Measurements from ENCODE around the gene PIGZ.

The PIGZ gene

DNA sequence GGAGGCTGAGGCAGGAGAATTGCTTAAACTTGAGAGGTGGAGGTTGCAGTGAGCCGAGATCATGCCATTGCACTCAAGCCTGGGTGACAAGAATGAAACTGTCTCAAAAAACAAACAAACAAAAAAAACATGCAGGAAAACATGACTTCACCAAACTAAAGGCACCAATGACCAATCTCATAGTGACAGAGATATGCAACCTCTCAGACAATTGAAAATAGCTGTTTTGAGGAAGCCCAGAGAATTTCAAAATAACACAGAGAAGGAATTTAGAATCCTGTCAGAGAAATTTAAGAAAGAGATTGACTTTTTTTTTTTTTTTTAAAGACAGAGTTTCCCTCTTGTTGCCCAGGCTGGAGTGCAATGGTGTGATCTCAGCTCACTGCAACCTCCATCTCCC lies 52.4 kb downstream of the PIGZ start:
- peaks cover 9% of the 10 kb centered on the region; the same call in 1 of the 2 replicates for H3K36me3 ChIP-seq (ENCODE audit: insufficient read depth, low read depth, low read length)
- no peak overlapping the region for H3K4me3 ChIP-seq (ENCODE audit: low read length)
- H3K9ac ChIP-seq (ENCODE audit: low read depth, low read length): no peak overlapping the region
- H3K27ac ChIP-seq (ENCODE audit: low read length): no peak overlapping the region
- H3K27me3 ChIP-seq (ENCODE audit: insufficient read depth, low read length): no peaks in the 10 kb centered on the region
- no peaks in the 10 kb centered on the region for H3K4me1 ChIP-seq (ENCODE audit: insufficient read depth, low read length)
- no peaks in the 10 kb centered on the region for H3K9me3 ChIP-seq (ENCODE audit: insufficient read depth, low read depth, low read length)

DNA sequence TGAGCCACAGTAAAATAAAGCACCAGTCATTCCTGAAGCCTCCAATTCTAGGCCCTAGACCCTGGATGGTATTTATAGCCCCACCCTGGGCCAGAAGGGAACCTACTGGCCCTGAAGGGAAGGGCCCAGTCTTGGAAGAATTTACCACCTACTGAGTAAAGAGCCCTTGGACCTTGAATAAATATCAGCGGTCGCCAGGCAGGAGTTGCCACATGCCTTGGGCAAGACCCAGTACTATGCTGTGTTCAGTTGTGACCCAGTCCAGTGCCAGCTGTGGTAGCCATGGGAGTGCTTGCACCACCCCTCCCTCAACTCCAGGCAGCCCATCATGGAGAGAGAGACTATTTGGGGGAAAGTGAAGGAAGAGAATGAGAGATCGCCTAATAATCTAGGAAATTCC lies 53.3 kb downstream of the PIGZ start:
- Histone ChIP-seq H3K27me3 (ENCODE audit: insufficient read depth, low read length) (no peaks in the 10 kb centered on the region), H3K9ac (ENCODE audit: low read depth, low read length) (no peak overlapping the region), H3K27ac (ENCODE audit: low read length) (no peak overlapping the region), H3K4me3 (ENCODE audit: low read length) (no peak overlapping the region), H3K4me1 (ENCODE audit: insufficient read depth, low read length) (no peaks in the 10 kb centered on the region), H3K36me3 (ENCODE audit: insufficient read depth, low read depth, low read length) (peaks cover 9% of the 10 kb centered on the region; the same call in 1 of the 2 replicates), H3K9me3 (ENCODE audit: insufficient read depth, low read depth, low read length) (no peaks in the 10 kb centered on the region)

DNA sequence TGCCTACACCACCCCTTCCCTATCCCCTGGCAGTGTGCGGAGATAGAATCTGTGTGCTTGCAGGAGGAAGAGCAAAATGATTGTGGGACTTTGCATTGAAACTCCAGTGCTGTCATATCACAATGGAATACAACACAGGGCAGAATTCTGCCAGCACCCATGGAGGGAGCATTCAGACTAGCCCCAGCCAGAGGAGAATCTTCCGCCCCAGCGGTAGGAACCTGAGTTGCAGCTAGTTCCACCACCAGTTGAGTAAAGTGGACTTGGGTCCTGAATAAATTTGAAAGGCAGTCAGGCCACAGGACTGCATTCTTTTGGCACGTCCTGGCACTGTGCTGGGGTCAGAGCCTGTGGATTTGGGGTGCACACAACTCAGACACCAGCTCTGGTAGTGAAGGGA lies 53.8 kb downstream of the PIGZ start:
- H3K9ac ChIP-seq (ENCODE audit: low read depth, low read length): no peak overlapping the region
- H3K27ac ChIP-seq (ENCODE audit: low read length): no peak overlapping the region
- no peaks in the 10 kb centered on the region for H3K27me3 ChIP-seq (ENCODE audit: insufficient read depth, low read length)
- H3K4me3 ChIP-seq (ENCODE audit: low read length): no peak overlapping the region
- H3K9me3 ChIP-seq (ENCODE audit: insufficient read depth, low read depth, low read length): no peaks in the 10 kb centered on the region
- peaks cover 9% of the 10 kb centered on the region; the same call in 1 of the 2 replicates for H3K36me3 ChIP-seq (ENCODE audit: insufficient read depth, low read depth, low read length)
- no peaks in the 10 kb centered on the region for H3K4me1 ChIP-seq (ENCODE audit: insufficient read depth, low read length)

DNA sequence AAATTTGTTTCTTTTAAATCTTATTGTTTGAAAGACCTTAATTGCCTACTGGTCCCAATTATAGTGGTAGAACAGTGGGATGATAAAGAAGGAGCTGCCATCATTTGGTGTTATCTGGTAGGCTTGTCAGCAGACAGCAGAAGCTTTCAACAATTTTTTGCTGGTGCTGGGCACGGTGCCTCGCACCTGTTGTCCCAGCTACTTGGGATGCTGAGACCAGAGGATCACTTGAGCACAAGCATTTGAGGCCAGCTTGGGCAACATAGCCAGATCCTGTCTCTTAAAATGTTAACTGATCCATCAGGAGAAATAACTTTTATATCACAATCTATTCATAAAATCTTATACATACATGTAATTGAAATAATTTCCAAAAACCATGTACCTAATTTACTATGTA lies 64.9 kb downstream of the PIGZ start:
- Histone ChIP-seq H3K27ac (ENCODE audit: low read length) (no peak overlapping the region), H3K4me1 (ENCODE audit: insufficient read depth, low read length) (no peaks in the 10 kb centered on the region), H3K9ac (ENCODE audit: low read depth, low read length) (no peak overlapping the region), H3K36me3 (ENCODE audit: insufficient read depth, low read depth, low read length) (peaks cover 74% of the 10 kb centered on the region), H3K4me3 (ENCODE audit: low read length) (no peak overlapping the region), H3K9me3 (ENCODE audit: insufficient read depth, low read depth, low read length) (no peaks in the 10 kb centered on the region), H3K27me3 (ENCODE audit: insufficient read depth, low read length) (no peaks in the 10 kb centered on the region)

DNA sequence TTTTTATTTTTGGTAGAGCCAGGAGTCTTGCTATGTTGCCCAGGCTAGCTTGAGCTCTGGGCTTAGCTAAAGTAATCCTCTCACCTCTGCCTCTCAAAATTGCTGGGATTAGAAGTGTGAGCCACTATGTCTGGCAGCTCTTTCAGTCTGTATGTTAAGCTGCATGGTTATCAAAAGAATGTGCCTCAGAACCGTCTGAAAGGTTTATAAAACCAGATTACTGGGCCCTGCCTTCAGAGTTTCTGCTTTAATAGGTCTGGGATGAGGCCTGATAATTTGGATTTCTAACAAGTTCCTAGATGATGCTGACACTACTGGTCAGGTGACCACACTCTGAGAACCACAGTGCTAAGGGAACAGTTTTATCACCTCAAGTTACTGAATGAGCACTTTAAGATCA lies 66.3 kb downstream of the PIGZ start:
- no peak overlapping the region for H3K27ac ChIP-seq (ENCODE audit: low read length)
- no peaks in the 10 kb centered on the region for H3K27me3 ChIP-seq (ENCODE audit: insufficient read depth, low read length)
- H3K9me3 ChIP-seq (ENCODE audit: insufficient read depth, low read depth, low read length): 0 out of 2 replicates have a peak, but pooled peaks cover 3% of the 10 kb centered on the region
- H3K4me1 ChIP-seq (ENCODE audit: insufficient read depth, low read length): no peaks in the 10 kb centered on the region
- no peak overlapping the region for H3K4me3 ChIP-seq (ENCODE audit: low read length)
- H3K9ac ChIP-seq (ENCODE audit: low read depth, low read length): no peak overlapping the region
- peaks cover 69% of the 10 kb centered on the region for H3K36me3 ChIP-seq (ENCODE audit: insufficient read depth, low read depth, low read length)

DNA sequence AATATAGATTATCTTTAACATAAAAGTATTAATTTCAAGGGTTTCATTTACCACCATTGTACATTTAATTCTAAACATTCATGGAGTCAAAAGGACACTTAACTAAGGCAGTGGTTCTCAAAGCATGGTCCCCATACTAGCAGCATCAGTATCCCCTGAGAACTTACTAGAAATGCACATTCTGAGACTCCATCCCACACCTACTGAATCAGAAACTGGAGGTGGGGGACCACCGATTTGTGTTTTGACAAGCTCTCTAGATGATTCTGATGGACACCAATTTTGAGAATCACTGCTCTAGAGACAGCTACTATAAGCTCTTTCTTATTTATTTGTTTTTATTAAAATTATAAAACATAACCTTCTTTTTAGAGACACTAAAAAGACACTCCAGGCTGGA lies 66.9 kb downstream of the PIGZ start:
- Histone ChIP-seq H3K9ac (ENCODE audit: low read depth, low read length) (no peak overlapping the region), H3K36me3 (ENCODE audit: insufficient read depth, low read depth, low read length) (peaks cover 69% of the 10 kb centered on the region), H3K27ac (ENCODE audit: low read length) (no peak overlapping the region), H3K27me3 (ENCODE audit: insufficient read depth, low read length) (no peaks in the 10 kb centered on the region), H3K9me3 (ENCODE audit: insufficient read depth, low read depth, low read length) (0 out of 2 replicates have a peak, but pooled peaks cover 3% of the 10 kb centered on the region), H3K4me1 (ENCODE audit: insufficient read depth, low read length) (no peaks in the 10 kb centered on the region), H3K4me3 (ENCODE audit: low read length) (no peak overlapping the region)

All from iPS-20b (cell line).